AG04450 (cell line): Measurements from ENCODE around the gene ZNF286A. TPM values are rescaled to one million over a fixed set of nuclear protein-coding genes. Genes with fewer than 3 reads are reported as not detected.
"Not testable (repeated sequence)": the region's sequence is repeated elsewhere in the genome, so short reads cannot be mapped to it uniquely, and the experiment has no call there.

ENCODE experiments used
- CTCF ChIA-PET: fragments of 300-600, 350-600 bp; formaldehyde crosslinking; extraction: SDS; loops from one replicate; lab custom pipeline; 2022; ENCODE audit warnings: antibody characterized with exemption, inconsistent platforms; lab: Charles Lee
- POLR2A ChIA-PET: fragments of 350-600 bp; formaldehyde crosslinking; extraction: SDS; loops from one replicate; lab custom pipeline; 2021; ENCODE audit warnings: antibody characterized with exemption, inconsistent platforms; lab: Yijun Ruan, JAX
- DNase-seq: peaks from one replicate; pipeline ENCODE4 v3.0.0-alpha.2; 2011; ENCODE audit warnings: low read depth, low spot score
- H3K27ac ChIP-seq: one replicate; pipeline ENCODE4 v1.5.1; 2012; ENCODE audit warnings: low read depth, low read length, control low read depth
- H3K27me3 ChIP-seq: one replicate; pipeline ENCODE4 v1.6.0; 2012; ENCODE audit warnings: low read length; ENCODE audit not compliant: control insufficient read depth, insufficient read depth
- H3K4me3 ChIP-seq: 2 replicates; pipeline ENCODE4 v1.5.1; 2011; ENCODE audit warnings: mild to moderate bottlenecking, low read depth, low read length, control low read depth
- H3K9me3 ChIP-seq: 2 replicates; pipeline ENCODE4 v1.5.1; 2012; ENCODE audit warnings: low read length; ENCODE audit not compliant: control insufficient read depth, insufficient read depth
- CTCF ChIP-seq: IDR thresholded peaks from 2 replicates; pipeline ENCODE4 v1.5.1; 2011; ENCODE audit warnings: low read depth, low read length, control low read depth, inconsistent platforms
- polyA plus RNA-seq: library from polyadenylated mRNA; depleted of rRNA; stranded (reverse); fragments of >200 nt; gene quantifications from 2 replicates; pipeline ENCODE4 v1.2.3, GENCODE V29; 2011; rRNA removed
- small RNA-seq: library from RNA; depleted of rRNA; stranded (forward); fragments of <200 nt; gene quantifications from one replicate; pipeline ENCODE3, GENCODE V24; 2012; ENCODE audit warnings: low read depth; ENCODE audit not compliant: insufficient read length

Gene ZNF286A
- polyA plus RNA-seq, 1 experiment, result 30.9 TPM

GRCh38 chr17:15742921-15743320 lies 43.4 kb downstream of the ZNF286A start:
- Histone ChIP-seq H3K27me3 (peaks cover 16% of the 10 kb centered on the region), H3K4me3 (no peak overlapping the region), H3K9me3 (peaks cover 17% of the 10 kb centered on the region), H3K27ac (no peak overlapping the region)
- ChIA-PET POLR2A (no interaction called here), CTCF (no interaction called here)
- no peak for DNase-seq
- no peak for TF ChIP-seq CTCF

GRCh38 chr17:15744074-15744676 lies 44.6 kb downstream of the ZNF286A start:
- CTCF ChIA-PET, result no interaction called here

GRCh38 chr17:15744885-15745284 lies 45.3 kb downstream of the ZNF286A start:
- peaks cover 16% of the 10 kb centered on the region for H3K27me3 ChIP-seq
- peaks cover 17% of the 10 kb centered on the region for H3K9me3 ChIP-seq
- no peak for TF ChIP-seq CTCF
- H3K27ac ChIP-seq, result no peak overlapping the region
- DNase-seq, result no peak
- CTCF ChIA-PET, result no interaction called here
- no peak overlapping the region for H3K4me3 ChIP-seq
- POLR2A ChIA-PET, result no interaction called here

More at GRCh38 chr17:15744074-15744676, 44.6 kb downstream of the ZNF286A start:
- Histone ChIP-seq H3K4me3 (no peak overlapping the region), H3K9me3 (peaks cover 17% of the 10 kb centered on the region), H3K27ac (no peak overlapping the region), H3K27me3 (peaks cover 16% of the 10 kb centered on the region)
- POLR2A ChIA-PET, result no interaction called here
- DNase-seq, result no peak
- no peak for TF ChIP-seq CTCF

- CTCF ChIA-PET, H3K4me3 ChIP-seq, POLR2A ChIA-PET, H3K27ac ChIP-seq, H3K9me3 ChIP-seq, DNase-seq: not testable (repeated sequence)
- peaks cover 12% of the 10 kb centered on the region for H3K27me3 ChIP-seq
Measured at GRCh38 chr17:15749403-15749802, 49.9 kb downstream of the ZNF286A start.

- H3K9me3 ChIP-seq, H3K27ac ChIP-seq, H3K27me3 ChIP-seq, CTCF ChIA-PET, POLR2A ChIA-PET, H3K4me3 ChIP-seq, DNase-seq: not testable (repeated sequence)
Measured at GRCh38 chr17:15768865-15769533, 69.4 kb downstream of the ZNF286A start.

Small RNAs within 50 kb of the gene (small RNA-seq; reads per million reads assigned to genes)
- gene ZNF29P, result not detected

Other genes starting within 250 kb of the ZNF286A start
- 4.1 and 5.0 TPM in 2 replicates for gene CDRT4, start 232.1 kb upstream of the ZNF286A start, polyA plus RNA-seq
- gene TVP23C, start 136.3 kb upstream of the ZNF286A start, polyA plus RNA-seq, result 14.5 and 21.1 TPM in 2 replicates
- gene FBXW10B, start 80.0 kb upstream of the ZNF286A start, polyA plus RNA-seq, result 0.66 and 0.97 TPM in 2 replicates
- gene TRIM16, start 15.4 kb upstream of the ZNF286A start, polyA plus RNA-seq, result 55.9 and 60.0 TPM in 2 replicates
- gene TBC1D26, start 32.5 kb downstream of the ZNF286A start, polyA plus RNA-seq, result 0.26 TPM in 1 of 2 replicates, not detected in the other
- 14.8 and 15.1 TPM in 2 replicates for gene ADORA2B, start 245.4 kb downstream of the ZNF286A start, polyA plus RNA-seq